SW480 (cell line): ENCODE data around the gene YPEL1.
A peak's percentile ranks its signal among the peaks of the same experiment; 100 is the strongest.
"Not testable (repeated sequence)": the region's sequence is repeated elsewhere in the genome, so short reads cannot be mapped to it uniquely, and the experiment has no call there.

Experiments used
- DNase-seq: peaks from one replicate; pipeline ENCODE4 v3.0.0-alpha.2; 2016; ENCODE audit warnings: low spot score

The YPEL1 gene

GRCh38 chr22:21721195-21721852 lies 14.3 kb downstream of the YPEL1 start:
- DNase-seq = not testable (repeated sequence)

- DNase-seq = not testable (repeated sequence)
These were observed 15.3 kb downstream of the YPEL1 start for GRCh38 chr22:21720191-21720859.

- DNase-seq = no peak
These were observed 16.6 kb downstream of the YPEL1 start for GRCh38 chr22:21719024-21719423.

DNA sequence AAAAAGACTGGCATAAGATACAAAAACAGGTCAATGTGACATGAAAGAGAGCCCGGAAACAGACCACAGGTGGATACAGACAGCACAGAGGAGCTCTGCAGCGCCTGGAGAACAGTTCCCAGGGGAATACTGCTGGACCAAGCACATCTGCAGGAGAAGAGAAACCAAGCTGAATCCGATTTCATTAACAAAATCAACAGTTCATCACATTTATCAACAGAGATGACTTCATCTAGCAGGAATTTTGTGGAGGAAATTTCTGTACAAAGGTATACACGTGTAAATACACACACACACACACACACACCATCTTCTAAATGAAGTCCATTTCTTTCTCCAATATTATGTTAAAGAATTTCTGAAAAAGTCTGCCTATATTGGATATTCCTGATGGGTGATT lies 17.1 kb downstream of the YPEL1 start:
- no peak for DNase-seq

DNA sequence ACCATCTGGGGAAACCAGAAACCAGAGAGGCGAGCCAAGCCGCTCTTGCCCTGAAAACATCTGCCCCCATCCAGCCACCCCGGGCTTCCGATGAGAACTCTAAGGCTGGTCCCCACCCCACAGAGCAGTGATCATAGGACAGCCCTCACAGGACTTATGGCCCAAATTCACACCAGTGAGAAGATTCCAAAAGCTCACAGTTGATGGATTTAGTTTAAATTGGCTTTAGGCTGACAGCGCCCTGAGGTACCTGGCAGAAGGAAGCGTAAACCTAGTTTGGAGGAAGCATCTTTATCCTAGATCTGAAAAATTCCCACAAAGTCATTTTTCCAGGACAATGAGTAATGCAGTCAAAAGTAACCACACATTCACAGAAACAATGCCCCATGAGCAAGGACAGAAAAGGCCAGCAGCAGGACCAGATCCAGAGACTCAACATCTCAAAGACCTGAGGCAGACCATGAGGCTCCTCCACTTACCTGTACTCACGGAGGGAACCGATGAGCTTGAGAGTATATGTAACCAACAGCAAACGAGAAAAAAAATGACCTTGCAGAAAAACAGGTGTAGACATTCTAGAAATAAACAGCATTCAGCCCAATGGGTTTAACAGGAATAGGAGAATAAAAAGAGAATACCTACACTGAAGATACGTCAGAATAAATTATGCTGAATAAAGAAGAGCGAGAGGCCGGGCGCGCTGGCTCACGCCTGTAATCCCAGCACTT lies 19.0 kb downstream of the YPEL1 start:
- DNase-seq = not testable (repeated sequence)

GRCh38 chr22:21714786-21715185 lies 20.8 kb downstream of the YPEL1 start:
- peak; percentile 28 for DNase-seq

GRCh38 chr22:21714059-21714770 lies 21.4 kb downstream of the YPEL1 start:
- no peak for DNase-seq

- DNase-seq = no peak
These were observed 22.1 kb downstream of the YPEL1 start for GRCh38 chr22:21713428-21714058.

DNA sequence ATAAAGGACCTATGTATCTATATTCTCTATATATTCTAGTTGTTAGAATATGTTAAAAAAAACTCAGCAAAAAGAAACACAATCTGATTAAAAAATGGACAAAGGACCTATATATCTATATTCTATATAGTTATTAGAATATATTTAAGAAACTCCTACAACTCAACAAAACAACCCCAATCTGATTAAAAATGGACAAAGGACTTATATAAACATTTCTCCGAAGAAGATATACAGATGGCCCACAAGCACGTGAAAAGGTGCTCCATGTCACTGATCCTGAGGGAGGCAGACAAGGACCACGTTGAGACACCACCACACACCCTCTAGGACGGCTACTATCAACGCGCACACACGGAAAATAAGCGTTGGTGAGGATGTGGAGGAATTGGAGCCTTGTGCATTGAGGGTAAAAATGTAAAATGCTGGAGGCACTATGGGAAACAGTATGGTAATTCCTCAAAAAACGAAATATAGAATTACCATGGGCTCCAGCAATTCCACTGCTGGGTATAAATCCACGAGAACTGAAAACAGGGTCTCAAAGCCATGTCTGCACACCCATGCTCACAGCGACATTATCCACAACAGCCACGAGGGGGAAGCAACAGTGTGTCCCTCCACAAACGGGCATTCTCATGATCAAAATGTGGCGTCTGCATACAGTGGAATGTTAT lies 22.7 kb downstream of the YPEL1 start:
- peak; percentile 75 for DNase-seq

DNA sequence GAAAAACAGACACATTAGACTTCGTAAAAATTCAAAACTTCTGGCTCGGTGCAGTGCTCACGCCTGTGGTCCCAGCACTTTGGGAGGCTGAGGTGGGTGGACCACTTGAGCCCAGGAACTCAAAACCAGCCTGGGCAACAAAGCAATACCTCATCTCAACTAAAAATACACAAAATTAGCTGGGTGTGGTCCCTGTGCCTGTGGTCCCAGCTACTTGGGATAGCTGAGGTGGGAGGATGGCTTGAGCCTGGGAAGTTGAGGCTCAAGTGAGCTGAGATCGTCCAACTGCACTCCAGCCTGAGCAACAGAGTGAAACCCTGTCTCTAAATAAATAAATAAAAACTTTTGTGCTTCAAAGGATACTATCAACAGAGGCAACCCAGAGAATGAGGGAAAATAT lies 23.7 kb downstream of the YPEL1 start:
- no peak for DNase-seq

- no peak for DNase-seq
These were observed 25.4 kb downstream of the YPEL1 start for GRCh38 chr22:21710156-21710555.

GRCh38 chr22:21709688-21710087 lies 25.9 kb downstream of the YPEL1 start:
- DNase-seq = no peak

DNA sequence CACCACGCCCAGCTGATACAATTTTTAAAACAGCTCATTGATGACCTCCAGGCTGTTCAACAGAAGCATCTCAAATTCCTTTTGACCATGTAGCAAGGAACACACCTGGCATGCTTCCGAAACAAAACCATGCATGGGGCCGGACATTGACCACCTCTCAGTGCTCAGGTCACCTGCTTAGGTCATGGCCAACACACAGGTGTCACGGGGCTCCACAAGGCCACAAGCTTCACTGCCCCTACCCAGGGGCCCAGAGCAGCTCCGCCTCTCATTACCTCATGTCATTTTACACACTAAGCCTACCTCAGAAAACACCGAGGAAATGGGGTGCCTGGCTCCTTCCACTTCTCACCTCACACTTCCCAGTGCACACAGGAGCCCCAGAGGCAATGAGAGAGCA lies 26.6 kb downstream of the YPEL1 start:
- no peak for DNase-seq

DNA sequence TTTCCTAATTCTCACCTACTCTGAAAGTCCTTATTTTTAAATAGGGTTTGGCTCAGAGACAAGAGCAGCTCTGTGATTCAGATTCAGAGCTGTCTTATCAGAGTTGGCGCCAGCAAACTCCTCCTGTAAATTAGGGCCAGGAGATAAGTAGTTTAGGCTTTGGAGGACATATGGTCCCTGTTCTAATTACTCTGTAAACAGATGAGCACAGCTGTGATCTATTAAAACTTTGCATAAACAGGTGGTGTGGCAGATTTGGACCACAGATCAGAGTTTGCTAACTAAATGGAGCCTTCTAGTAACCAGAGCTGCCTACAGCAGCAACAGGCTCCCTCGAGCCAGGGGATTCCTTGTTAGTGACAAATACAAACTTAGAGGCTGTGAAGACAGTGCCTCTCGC lies 27.9 kb downstream of the YPEL1 start:
- no peak for DNase-seq

GRCh38 chr22:21703684-21704316 lies 31.8 kb downstream of the YPEL1 start:
- no peak for DNase-seq

GRCh38 chr22:21702700-21703683 lies 32.6 kb downstream of the YPEL1 start:
- DNase-seq = no peak

- DNase-seq = no peak
These were observed 33.5 kb downstream of the YPEL1 start for GRCh38 chr22:21702094-21702493.

DNA sequence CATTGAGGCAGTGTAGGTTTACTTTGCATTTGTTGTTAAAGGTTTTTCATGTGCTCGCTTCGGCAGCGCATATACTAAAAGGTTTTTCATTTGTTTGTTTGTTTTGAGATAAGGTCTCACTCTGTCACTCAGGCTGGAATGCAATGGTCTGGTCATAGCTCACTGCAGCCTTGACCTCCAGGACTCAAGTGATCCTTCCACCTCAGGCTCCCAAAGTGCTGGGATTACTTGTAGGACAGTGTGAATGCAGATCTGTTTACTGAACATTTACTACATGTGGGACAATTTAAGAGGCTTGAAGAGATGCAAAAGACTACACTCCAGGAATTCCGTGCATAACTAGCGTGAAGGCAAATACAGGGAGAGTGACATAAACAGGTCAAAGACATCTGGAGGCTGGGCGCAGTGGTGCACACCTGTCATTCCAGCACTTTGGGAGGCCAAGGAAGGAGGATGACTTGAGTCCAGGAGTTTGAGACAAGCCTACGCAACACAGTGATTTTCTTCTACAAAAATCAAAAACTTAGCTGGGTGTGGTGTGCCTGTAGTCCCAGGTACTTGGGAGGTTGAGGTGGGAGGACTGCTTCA lies 34.1 kb downstream of the YPEL1 start:
- DNase-seq = no peak

GRCh38 chr22:21700822-21701221 lies 34.8 kb downstream of the YPEL1 start:
- DNase-seq = no peak
